Naive B cell (primary cell): ENCODE results near the gene LONP2. TPM values are rescaled to one million over a fixed set of nuclear protein-coding genes. Genes with fewer than 3 reads are reported as not detected.
"Not testable (repeated sequence)": the region's sequence is repeated elsewhere in the genome, so short reads cannot be mapped to it uniquely, and the experiment has no call there.

Experiments
- ATAC-seq, 2 donors: fragments of 150-1000 bp; cut with Tn5 transposase; 2 replicates each; pipeline ENCODE4 v1.10.0; 2021; ENCODE audit warnings: low read depth in 2 of 2, mild to moderate bottlenecking in 2 of 2, moderate library complexity in 2 of 2
- DNase-seq: peaks from one replicate; pipeline ENCODE4 v3.0.0; 2022
- H3K27ac Mint-ChIP-seq, 6 donors: one replicate each; pipeline ENCODE4 v1.8.0; 2020 to 2022; ENCODE audit warnings: mild to moderate bottlenecking in 6 of 6, mixed read lengths in 6 of 6, moderate library complexity in 5 of 6, inconsistent platforms in 2 of 6
- H3K27me3 Mint-ChIP-seq, 3 donors: one replicate each; pipeline ENCODE4 v1.8.0; 2021 to 2022; ENCODE audit warnings: mixed read lengths in 3 of 3, mild to moderate bottlenecking in 1 of 3
- H3K36me3 Mint-ChIP-seq, 2 donors: one replicate each; pipeline ENCODE4 v1.8.0; 2020 to 2022; ENCODE audit warnings: mixed read lengths in 2 of 2, inconsistent platforms in 1 of 2, mild to moderate bottlenecking in 1 of 2
- H3K4me1 Mint-ChIP-seq, 3 donors: one replicate each; pipeline ENCODE4 v1.8.0; 2020 to 2022; ENCODE audit warnings: mixed read lengths in 3 of 3, inconsistent platforms in 1 of 3, mild to moderate bottlenecking in 1 of 3, moderate library complexity in 1 of 3
- H3K4me3 Mint-ChIP-seq, 8 donors: one replicate each; pipeline ENCODE4 v1.8.0; 2020 to 2022; ENCODE audit warnings: mild to moderate bottlenecking in 8 of 8, mixed read lengths in 8 of 8, moderate library complexity in 8 of 8, inconsistent platforms in 2 of 8
- H3K9me3 Mint-ChIP-seq, 7 donors: one replicate each; pipeline ENCODE4 v1.8.0; 2020 to 2022; ENCODE audit warnings: mixed read lengths in 7 of 7, mild to moderate bottlenecking in 5 of 7, inconsistent platforms in 2 of 7, moderate library complexity in 1 of 7
- polyA plus RNA-seq, 6 donors: library from polyadenylated mRNA; unstranded; fragments of 300-500 nt; fragmentation: Illumina TruSeq; gene quantifications; one replicate each; pipeline ENCODE4 v1.2.3, GENCODE V29; 2021; ENCODE audit warnings: low read depth in 6 of 6

The LONP2 gene
- polyA plus RNA-seq, 6 donors from 2014 or later = 32.1 to 38.9 (median 34.8) TPM

GRCh38 chr16:48220891-48221290, 23.2 kb upstream of the LONP2 start:
- DNase-seq = no peak
- peaks cover 0 to 2% (median 0%) of the 10 kb centered on the region in 7 donors for H3K9me3 Mint-ChIP-seq
- H3K4me3 Mint-ChIP-seq = no peak overlapping the region
- peak overlapping the region in 2 of 6 donors; percentile 49 to 56 for H3K27ac Mint-ChIP-seq
- H3K4me1 Mint-ChIP-seq = no peaks in the 10 kb centered on the region
- H3K36me3 Mint-ChIP-seq = peaks cover 0 to 4% of the 10 kb centered on the region in 2 donors
- H3K27me3 Mint-ChIP-seq = peaks cover 2 to 24% (median 6%) of the 10 kb centered on the region in 3 donors
- ATAC-seq = no peak

GRCh38 chr16:48223490-48223889, 20.6 kb upstream of the LONP2 start:
- Mint-ChIP-seq H3K4me1 (no peaks in the 10 kb centered on the region), H3K36me3 (peaks cover 0 to 3% of the 10 kb centered on the region in 2 donors), H3K27me3 (peaks cover 12 to 23% (median 12%) of the 10 kb centered on the region in 3 donors), H3K27ac (no peak overlapping the region), H3K9me3 (peaks cover 0 to 2% (median 0%) of the 10 kb centered on the region in 7 donors), H3K4me3 (no peak overlapping the region)
- DNase-seq = no peak
- ATAC-seq = no peak

GRCh38 chr16:48225456-48225855, 18.6 kb upstream of the LONP2 start:
- ATAC-seq = no peak
- H3K4me1 Mint-ChIP-seq = no peaks in the 10 kb centered on the region
- no peaks in the 10 kb centered on the region for H3K9me3 Mint-ChIP-seq

GRCh38 chr16:48231727-48232492, 12.2 kb upstream of the LONP2 start:
- H3K27ac Mint-ChIP-seq = peak overlapping the region in 1 of 6 donors; percentile 29
- no peaks in the 10 kb centered on the region for H3K9me3 Mint-ChIP-seq
- peaks cover 10 to 20% (median 19%) of the 10 kb centered on the region in 3 donors for H3K27me3 Mint-ChIP-seq
- no peaks in the 10 kb centered on the region for H3K4me1 Mint-ChIP-seq
- peaks cover 0 to 5% of the 10 kb centered on the region in 2 donors for H3K36me3 Mint-ChIP-seq
- ATAC-seq (no peak), DNase-seq (no peak)
- H3K4me3 Mint-ChIP-seq = no peak overlapping the region

More at GRCh38 chr16:48225456-48225855, 18.6 kb upstream of the LONP2 start:
- H3K27me3 Mint-ChIP-seq = peaks cover 18 to 32% (median 23%) of the 10 kb centered on the region in 3 donors
- no peak overlapping the region for H3K27ac Mint-ChIP-seq
- no peak for DNase-seq
- H3K36me3 Mint-ChIP-seq = peaks cover 0 to 5% of the 10 kb centered on the region in 2 donors
- H3K4me3 Mint-ChIP-seq = no peak overlapping the region

- no peaks in the 10 kb centered on the region for H3K4me1 Mint-ChIP-seq
- no peak for DNase-seq
- peaks cover 0 to 5% of the 10 kb centered on the region in 2 donors for H3K36me3 Mint-ChIP-seq
- ATAC-seq = no peak
- H3K27ac Mint-ChIP-seq = no peak overlapping the region
- no peaks in the 10 kb centered on the region for H3K9me3 Mint-ChIP-seq
- no peak overlapping the region for H3K4me3 Mint-ChIP-seq
- peaks cover 9 to 19% (median 16%) of the 10 kb centered on the region in 3 donors for H3K27me3 Mint-ChIP-seq
Measured at GRCh38 chr16:48232493-48233040, 11.5 kb upstream of the LONP2 start.

- H3K4me1 Mint-ChIP-seq = no peaks in the 10 kb centered on the region
- H3K27me3 Mint-ChIP-seq = peaks cover 9 to 13% (median 9%) of the 10 kb centered on the region in 3 donors
- no peak overlapping the region for H3K4me3 Mint-ChIP-seq
- ATAC-seq (no peak), DNase-seq (no peak)
- peaks cover 0 to 1% (median 0%) of the 10 kb centered on the region in 7 donors for H3K9me3 Mint-ChIP-seq
- peak overlapping the region in 2 of 6 donors; percentile 13 to 72 for H3K27ac Mint-ChIP-seq
- H3K36me3 Mint-ChIP-seq = peaks cover 0 to 5% of the 10 kb centered on the region in 2 donors
Measured at GRCh38 chr16:48234630-48235029, 9.5 kb upstream of the LONP2 start.

- no peaks in the 10 kb centered on the region for H3K4me1 Mint-ChIP-seq
- no peak for ATAC-seq
- no peak for DNase-seq
- H3K9me3 Mint-ChIP-seq = peaks cover 0 to 6% (median 0%) of the 10 kb centered on the region in 7 donors
- no peak overlapping the region for H3K27ac Mint-ChIP-seq
- peaks cover 4 to 8% (median 7%) of the 10 kb centered on the region in 3 donors for H3K27me3 Mint-ChIP-seq
- H3K4me3 Mint-ChIP-seq = no peak overlapping the region
- peaks cover 0 to under 1% of the 10 kb centered on the region in 2 donors for H3K36me3 Mint-ChIP-seq
Measured at GRCh38 chr16:48235058-48235555, 9.0 kb upstream of the LONP2 start.

- H3K4me3 Mint-ChIP-seq = no peak overlapping the region
Measured at GRCh38 chr16:48235556-48236136, 8.5 kb upstream of the LONP2 start.

GRCh38 chr16:48236286-48236685, 7.8 kb upstream of the LONP2 start:
- Mint-ChIP-seq H3K27ac (no peak overlapping the region), H3K4me1 (no peaks in the 10 kb centered on the region), H3K27me3 (peaks cover 0 to 7% (median 5%) of the 10 kb centered on the region in 3 donors), H3K9me3 (peaks cover 0 to 9% (median 0%) of the 10 kb centered on the region in 7 donors), H3K4me3 (no peak overlapping the region), H3K36me3 (no peaks in the 10 kb centered on the region)
- no peak for DNase-seq
- ATAC-seq = no peak

More at GRCh38 chr16:48235556-48236136, 8.5 kb upstream of the LONP2 start:
- Mint-ChIP-seq H3K27ac (no peak overlapping the region), H3K27me3 (peaks cover 0 to 7% (median 5%) of the 10 kb centered on the region in 3 donors), H3K36me3 (no peaks in the 10 kb centered on the region), H3K9me3 (peaks cover 0 to 9% (median 0%) of the 10 kb centered on the region in 7 donors), H3K4me1 (no peaks in the 10 kb centered on the region)
- ATAC-seq = no peak
- no peak for DNase-seq

- H3K27me3 Mint-ChIP-seq, ATAC-seq, DNase-seq, H3K4me3 Mint-ChIP-seq, H3K9me3 Mint-ChIP-seq, H3K36me3 Mint-ChIP-seq: not testable (repeated sequence)
- peaks cover 7 to 10% (median 8%) of the 10 kb centered on the region in 3 donors for H3K4me1 Mint-ChIP-seq
- H3K27ac Mint-ChIP-seq = peak overlapping the region in 1 of 6 donors; percentile 18
Measured at GRCh38 chr16:48240147-48240546, 4.0 kb upstream of the LONP2 start.

- Mint-ChIP-seq H3K4me1 (peaks cover 29 to 49% (median 30%) of the 10 kb centered on the region in 3 donors), H3K27ac (peak overlapping the region; percentile 92 to 100 (median 99)), H3K27me3 (peaks cover 0 to under 1% (median 0%) of the 10 kb centered on the region in 3 donors), H3K9me3 (peaks cover 0 to 6% (median 0%) of the 10 kb centered on the region in 7 donors), H3K36me3 (no peaks in the 10 kb centered on the region), H3K4me3 (peak overlapping the region; percentile 87 to 99 (median 95))
- ATAC-seq = no peak
- DNase-seq = no peak
Measured at GRCh38 chr16:48244863-48245195, 729 bp downstream of the LONP2 start.

GRCh38 chr16:48246066-48246465, 2.0 kb downstream of the LONP2 start:
- no peaks in the 10 kb centered on the region for H3K36me3 Mint-ChIP-seq
- DNase-seq (no peak), ATAC-seq (no peak)
- H3K27ac Mint-ChIP-seq = peak overlapping the region in 5 of 6 donors; percentile 7 to 92 (median 57)
- peak overlapping the region; percentile 13 to 96 (median 76) for H3K4me3 Mint-ChIP-seq
- no peaks in the 10 kb centered on the region for H3K27me3 Mint-ChIP-seq
- peaks cover 30 to 54% (median 35%) of the 10 kb centered on the region in 3 donors for H3K4me1 Mint-ChIP-seq
- H3K9me3 Mint-ChIP-seq = peaks cover 0 to 1% (median 0%) of the 10 kb centered on the region in 7 donors

GRCh38 chr16:48247311-48247710, 3.2 kb downstream of the LONP2 start, which contains the start of gene ABCC11:
Gene ABCC11, minus strand, starts transcription at chr16:48247539. Its CDS starts 15,618 bp downstream, at chr16:48231921.
- Mint-ChIP-seq H3K9me3 (peaks cover 0 to 1% (median 0%) of the 10 kb centered on the region in 7 donors), H3K36me3 (no peaks in the 10 kb centered on the region), H3K27me3 (no peaks in the 10 kb centered on the region), H3K4me1 (peaks cover 35 to 58% (median 40%) of the 10 kb centered on the region in 3 donors), H3K27ac (peak within 1 kb of the TSS in 3 of 6 donors; percentile 7 to 92 (median 86)), H3K4me3 (peak within 1 kb of the TSS in 6 of 8 donors; percentile 13 to 96 (median 72))
- ATAC-seq (no peak), DNase-seq (no peak)
